HG03039 (cell line): ENCODE data around the gene MSMB.
A peak's percentile ranks its signal among the peaks of the same experiment; 100 is the strongest.
"Not testable (repeated sequence)": the region's sequence is repeated elsewhere in the genome, so short reads cannot be mapped to it uniquely, and the experiment has no call there.

Experiments used
- ATAC-seq: cut with Tn5 transposase; IDR thresholded peaks from one replicate; pipeline ENCODE4 v1.9.1; 2021; ENCODE audit warnings: mild to moderate bottlenecking, moderate library complexity; ENCODE audit not compliant: unreplicated experiment

The MSMB gene, protein sequence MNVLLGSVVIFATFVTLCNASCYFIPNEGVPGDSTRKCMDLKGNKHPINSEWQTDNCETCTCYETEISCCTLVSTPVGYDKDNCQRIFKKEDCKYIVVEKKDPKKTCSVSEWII

DNA sequence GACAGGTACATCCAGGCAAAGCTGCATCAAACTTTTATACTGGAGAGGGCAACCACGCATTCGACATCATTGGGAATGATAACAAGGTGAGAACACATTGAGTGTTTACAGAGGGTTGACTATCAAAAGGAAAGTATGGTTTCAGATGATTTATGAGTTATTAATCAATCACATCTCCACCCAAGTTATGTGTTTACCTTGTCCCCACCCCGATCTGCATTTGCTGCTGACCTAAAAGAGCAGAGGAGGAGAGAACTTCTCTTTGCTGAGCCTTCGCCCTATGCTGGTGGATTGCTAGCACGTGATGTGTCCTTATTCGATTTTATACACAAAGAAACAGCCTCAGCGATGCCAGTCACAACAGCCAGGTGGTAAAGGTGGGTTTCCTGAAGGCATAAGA, at the start of gene MSMB:
Gene MSMB, minus strand, starts transcription at position 9 of the 400 bp plus-strand sequence. CDS start 32 bp downstream, outside the sequence.
- no peak for ATAC-seq

DNA sequence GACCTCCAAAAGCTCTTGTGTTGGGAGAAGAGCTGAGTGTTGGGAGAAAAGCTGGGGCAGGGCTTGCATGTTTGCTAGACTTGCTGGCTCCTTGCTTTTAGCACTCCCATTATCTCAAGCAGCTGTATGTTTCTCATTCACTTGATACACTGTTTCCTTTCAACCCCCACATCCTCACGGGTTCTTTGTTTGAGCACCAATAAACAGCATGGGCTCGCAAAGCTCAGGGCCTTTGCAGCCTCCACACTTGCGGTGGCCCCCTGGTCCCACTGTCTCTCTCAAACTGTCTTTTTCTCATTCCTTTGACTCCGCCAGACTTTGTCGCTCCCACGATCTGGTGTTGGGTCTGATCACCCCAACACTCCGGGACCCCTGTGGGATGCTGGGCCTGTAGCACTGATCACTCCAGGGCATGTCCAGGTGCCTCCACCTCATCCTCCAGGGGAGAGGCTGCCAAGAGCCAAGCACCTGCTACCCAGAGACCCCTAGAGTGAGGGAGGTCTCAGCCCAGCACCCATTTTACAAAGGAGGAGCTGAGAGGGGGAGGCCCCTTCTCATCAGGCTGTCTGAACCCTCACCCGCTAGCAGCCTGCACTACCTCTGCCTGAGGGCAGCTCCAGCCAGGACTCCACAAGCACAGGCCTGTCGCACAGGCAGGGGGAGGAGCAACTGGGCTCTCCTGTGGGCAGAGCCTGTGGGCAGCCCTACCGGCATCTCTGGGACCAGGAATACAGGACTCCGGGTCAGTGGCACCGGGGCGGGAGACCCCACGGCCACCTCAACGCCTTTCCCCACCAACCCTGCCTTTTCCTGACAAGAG, 49.1 kb upstream of the MSMB start:
- no peak for ATAC-seq

DNA sequence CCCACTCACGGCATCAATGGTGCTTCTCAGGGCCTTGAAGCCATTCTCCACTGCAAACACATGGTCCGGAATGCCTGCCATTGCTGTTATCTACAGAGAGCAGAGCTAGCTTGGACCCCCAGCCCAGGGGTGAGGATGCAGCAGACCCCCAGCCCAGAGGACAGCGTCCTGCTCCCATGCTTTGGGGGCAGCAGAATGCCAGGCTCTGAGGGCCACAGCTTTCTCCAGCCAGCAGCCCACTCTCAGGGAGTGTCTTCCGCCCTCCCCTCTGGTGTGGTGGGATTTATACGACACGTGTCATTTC, 48.1 kb upstream of the MSMB start:
- no peak for ATAC-seq

DNA sequence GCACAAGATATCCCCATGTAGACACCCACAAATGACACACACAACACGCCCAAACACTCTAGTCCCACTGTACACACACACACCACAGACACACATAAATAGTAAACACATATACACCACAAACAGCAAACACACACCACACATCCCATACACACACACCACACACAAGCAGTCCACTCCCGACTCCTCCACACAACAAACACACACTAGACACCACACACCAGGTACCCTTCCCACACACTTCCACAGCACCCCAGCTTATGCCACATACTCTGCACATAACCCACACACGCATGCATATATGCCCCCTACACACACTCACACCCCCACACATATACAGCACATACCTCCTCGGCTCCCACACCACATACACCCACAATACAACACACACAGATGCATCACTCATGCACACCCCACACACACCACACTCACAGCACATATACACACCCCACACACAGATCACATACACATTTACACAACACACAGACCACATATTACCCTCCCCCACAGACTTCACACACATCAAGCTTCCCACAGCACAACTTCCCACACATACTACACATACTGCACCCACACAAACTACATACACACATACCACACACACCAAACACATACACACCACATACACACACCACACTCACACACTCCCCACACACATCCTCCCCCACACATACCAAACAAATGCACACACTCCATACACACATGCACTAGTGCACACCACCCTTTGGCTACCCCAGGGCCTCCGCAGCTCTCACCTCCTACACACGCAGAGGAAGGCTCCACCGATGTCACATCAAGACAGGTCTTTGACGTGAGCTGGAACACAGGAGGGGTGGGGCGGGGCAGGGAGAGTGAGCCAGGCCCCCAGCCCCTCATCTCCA, 47.5 kb upstream of the MSMB start:
- ATAC-seq: not testable (repeated sequence)

DNA sequence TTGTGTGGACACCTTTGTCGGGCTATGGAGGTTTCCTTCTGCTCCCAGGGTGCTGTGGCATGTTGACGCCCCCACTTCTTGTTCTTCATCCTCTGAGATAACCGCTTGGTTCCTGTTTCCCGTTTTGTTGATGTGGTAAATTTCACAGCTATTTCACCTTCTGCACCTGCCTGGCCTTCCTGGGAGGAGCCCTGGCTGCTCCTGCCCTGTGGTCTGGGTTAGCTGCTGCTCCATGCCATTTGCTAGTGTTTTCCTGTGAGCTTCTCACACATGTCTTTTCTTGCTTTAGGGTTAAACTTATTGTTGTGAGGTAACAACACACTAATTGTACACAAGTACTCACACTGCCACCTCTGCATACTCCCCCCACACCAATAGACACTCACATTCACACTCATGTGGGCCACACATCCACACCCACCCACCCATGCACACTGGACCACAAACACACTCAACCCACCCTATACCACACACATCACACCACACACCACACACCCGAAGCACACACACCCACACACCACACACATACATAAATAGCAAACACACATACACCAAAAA, 46.5 kb upstream of the MSMB start:
- ATAC-seq: peak; percentile 49

DNA sequence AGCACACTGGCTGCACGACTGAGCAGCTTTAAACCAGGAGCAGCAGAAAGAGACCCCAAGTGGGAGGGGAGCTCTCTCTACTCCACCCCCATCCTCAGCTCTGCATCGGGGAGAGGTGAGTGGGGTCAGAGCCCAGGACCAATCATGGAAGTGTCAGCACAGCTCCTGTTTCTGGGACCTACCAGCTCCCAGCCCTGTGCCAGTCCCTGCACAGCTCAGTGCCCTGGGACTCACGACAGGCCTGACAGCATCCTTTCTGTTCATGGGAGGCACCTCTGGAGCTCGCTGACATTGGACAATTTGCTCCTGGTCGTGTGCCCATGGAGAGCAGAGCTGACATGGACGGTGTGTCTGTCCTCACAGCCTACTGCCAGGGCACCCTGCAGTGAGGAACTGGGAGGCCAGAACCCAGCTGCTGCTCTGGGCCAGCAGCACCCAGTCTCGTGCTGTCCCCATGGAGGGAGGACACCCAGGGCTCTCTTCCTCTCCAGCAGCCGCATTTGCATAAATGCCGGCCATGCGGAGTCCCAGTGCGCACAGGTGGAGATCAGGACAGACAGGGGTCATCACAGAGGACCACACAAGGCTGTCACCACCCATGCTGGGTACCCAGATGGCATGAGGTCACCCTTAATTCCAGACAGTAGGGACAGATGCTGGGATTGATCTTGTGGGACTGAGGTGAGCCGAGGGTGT, 45.9 kb upstream of the MSMB start:
- peak; percentile 19 for ATAC-seq

DNA sequence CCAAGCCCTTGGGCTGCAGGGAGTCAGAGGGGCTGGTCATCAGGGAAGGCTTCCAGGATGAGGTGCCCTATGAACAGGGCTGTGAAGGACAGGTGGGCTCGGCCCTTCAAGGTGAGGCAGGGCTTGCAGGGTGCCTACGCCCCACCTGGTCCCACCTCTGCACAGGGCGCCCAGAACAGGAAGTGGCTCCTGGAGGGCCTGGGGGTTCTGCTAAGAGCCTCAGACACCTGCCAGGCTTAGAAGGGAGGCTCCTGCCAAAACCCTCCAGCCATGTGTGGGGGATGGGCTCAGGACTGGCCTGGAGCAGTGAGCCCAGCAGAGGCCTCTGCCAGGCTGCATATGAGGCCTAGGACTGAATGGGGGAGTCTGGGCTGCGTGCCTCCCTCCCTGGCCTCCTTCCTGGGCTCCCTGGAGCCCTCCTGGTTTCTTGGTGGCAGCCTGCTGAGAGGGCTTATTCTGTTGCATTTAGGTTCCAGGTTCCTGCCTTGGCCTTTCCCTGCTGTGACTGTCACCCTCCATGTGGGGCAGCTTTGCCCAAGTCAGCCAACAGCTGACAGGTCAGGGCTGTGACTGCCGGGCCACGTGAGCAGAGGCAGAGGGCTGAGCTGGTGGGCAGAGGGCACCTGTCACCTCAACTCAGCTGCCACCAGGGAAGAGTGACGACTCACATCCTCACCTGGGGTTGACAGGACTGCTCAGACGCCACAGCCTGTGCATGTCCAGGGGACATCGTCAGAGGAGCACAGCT, 45.2 kb upstream of the MSMB start:
- no peak for ATAC-seq

DNA sequence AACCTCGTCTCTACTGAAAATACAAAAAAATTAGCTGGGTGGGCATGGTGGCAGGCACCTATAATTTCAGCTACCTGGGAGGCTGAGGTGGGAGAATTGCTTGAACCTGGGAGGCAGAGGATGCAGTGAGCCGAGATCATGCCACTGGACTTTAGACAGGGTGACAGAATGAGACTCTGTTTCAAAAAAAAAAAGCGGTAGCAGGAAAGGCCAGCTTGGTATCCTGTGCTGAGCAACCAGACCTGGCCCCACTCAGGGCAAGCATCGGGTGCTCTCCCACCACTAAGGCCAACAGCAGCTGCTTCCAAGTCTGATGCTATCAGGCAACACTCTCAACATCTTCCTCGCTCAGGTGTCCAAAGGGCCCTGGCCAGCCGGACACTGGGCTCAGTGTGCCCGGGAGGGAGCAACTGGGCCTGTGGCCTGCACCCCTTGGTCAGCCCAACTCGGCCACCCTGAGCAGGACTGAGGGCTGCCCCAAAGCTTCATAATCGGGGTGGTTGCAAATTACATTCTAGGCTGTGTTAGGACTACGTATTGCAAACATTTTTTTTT, 44.3 kb upstream of the MSMB start:
- ATAC-seq: no peak

DNA sequence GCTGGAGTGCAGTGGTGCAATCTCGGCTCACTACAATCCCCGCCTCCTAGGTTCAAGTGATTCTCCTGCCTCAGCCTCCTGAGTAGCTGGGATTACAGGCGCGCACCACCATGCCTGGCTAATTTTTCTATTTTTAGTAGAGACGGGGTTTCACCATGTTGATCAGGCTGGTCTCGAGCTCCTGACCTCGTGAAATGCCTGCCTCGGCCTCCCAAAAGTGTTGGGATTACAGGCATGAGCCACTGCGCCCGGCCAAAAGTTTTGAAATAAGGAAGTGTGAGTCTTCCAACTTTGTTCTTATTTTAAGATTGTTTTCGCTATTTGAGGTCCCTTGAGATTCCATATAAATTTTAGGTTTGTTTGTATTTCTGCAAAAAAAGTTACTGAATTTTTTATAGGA, 41.3 kb upstream of the MSMB start:
- not testable (repeated sequence) for ATAC-seq

DNA sequence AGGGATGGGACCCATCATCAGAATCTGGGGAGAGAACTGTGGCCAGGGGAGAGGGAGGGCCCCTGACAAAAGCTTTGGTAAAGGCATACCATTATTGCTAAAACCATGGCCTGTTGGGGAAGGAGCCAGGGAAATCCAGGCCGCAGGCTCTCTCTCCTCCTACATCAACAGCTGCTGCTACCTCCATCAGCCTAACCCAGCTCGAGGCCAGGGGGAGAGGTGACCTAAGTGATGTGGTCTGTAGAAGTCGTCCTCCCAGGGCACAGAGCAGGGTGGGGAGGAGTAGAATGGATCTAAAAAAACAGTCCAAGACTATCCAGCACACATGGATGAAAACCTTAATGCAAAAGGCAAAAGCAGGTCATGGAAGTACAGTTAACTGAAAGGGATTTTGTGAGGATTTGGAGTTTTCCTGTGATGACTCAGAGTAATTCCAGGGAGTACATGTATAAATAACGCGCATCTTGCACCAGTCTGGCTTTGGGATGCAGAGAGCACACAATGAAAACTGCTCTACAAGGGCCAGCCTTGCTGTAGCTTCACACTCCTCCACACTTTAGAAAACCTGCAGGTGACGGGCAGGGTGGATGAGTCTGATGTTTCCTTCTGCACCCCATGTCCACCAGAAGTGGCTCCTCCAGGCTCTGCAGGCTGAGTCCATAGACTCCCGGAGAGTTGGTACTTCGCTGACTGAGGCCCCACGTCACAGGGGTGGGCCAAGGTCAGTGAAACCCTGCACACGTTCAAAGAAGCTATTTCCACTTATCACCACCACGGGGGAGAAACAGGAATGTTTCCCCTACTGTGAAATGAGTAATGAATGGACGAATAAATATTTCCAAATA, 38.5 kb upstream of the MSMB start:
- ATAC-seq: no peak

DNA sequence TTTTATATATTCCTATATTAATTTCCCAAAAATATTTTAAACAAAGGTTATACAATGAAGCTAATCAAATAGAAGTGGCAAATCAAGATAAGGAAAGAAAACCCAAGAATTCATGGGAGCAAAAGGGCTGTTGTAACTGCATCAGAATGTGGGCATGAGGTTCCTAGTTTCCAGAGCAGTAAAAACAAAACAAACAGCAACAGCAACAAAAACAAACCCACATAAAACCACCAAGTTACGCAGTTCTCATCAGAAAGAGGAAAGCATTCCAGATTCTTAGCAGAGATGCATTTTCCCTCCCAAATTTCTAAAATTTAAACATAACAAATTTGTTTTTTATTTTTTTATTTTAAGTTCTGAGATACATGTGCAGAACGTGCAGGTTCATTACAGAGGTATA, 34.8 kb upstream of the MSMB start:
- no peak for ATAC-seq

DNA sequence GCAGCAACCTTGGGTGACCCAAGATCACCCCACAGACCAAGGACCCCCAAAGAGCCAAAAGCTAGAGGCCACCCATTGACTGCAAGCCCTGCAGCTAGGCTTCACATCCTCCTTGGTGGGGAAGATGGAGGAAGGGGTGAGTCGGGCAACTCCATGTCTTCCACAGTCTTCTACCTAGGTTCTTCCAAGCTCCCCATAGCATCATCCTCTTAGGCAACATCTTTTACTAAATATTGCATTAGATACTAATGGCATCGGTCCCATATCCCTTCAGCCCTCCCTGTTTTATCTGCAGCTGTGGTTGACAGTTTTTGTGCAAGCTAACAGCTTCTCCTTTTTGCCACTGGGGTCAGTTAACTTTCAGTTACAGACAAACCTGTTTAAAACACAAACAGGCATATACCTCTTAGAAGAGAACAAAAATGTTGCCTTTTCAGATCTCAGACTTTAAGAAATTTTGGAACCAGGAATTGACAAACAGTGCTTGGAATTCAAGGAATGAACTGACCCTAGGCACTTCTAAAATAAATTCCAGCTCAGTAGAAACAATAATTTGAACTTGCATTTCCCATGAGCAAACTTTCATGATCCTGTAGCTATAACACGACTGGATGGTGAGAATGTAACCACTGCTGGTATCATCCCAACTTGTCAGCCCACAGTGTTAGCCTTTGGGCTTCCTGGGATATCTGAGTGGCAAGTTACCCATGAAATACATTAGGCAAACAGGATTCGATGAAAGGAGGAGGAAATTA, 33.9 kb upstream of the MSMB start:
- no peak for ATAC-seq

DNA sequence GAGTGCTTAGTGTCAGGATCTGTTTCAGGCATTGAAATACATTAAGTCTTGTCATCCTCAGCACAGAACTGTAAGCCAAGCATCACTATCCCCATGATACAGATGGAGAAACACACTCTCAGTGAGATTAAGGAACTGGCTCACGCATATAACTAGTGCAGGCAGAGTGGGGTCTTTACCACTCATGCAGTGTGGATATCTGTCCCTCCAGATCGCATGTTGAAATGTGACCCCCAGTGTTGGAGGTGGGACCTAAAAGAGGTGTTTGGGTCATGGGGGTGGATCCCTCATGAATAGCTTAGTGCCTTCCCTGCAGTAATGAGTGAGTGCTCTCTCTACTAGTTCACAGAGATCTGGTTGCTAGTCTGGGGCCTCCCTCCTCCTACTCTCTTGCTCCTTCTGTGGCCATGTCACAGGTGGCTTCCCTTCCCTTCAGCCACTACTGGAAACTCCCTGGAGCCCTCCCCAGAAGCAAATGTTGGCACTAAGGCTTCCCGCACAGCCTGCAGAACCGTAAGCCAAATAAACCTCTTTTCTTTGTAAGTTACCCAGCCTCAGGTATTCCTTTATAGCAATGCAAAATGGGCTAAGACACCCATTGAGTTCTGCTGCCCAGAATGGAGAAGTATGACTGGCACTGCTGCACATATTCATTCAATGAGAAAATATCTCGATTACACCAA, 31.8 kb upstream of the MSMB start:
- no peak for ATAC-seq

DNA sequence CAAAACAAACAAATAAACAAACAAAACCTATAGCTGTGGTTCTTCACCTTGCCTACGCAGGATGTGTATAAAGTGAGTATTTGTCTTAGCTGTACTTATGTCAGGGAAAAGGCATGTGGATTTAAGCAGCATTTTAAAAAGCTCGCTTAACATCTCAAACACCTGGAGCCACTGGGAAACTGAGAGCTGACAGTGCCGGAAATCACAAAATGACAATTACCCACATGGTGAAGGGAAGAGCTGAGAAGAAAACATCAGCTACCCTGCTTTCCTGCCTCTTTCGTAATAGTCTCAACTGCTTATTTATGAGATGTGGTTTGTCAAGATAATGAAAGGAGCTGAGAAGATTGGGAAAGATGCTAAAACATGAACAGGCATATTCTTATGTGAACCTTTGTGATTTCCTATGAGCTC, 31.1 kb upstream of the MSMB start:
- no peak for ATAC-seq

DNA sequence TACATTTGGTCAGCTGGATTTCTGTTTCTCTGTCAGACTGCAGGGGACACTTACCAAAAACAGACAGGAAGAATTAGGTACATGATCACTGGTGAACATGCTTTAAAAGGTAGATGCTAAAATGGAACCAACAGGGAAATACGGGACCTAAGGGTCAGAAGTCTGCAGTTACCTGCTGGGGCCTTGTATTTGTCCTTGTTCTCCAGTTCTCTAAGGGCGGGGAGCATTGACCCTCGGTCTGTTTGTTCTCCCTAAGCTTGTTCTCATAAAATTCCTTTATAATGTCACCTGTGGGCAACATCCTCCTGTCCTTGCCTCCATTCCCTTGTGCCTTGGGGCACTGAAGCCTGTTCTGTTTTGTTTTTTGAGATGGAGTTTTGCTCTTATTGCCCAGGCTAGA, 29.8 kb upstream of the MSMB start:
- ATAC-seq: no peak

DNA sequence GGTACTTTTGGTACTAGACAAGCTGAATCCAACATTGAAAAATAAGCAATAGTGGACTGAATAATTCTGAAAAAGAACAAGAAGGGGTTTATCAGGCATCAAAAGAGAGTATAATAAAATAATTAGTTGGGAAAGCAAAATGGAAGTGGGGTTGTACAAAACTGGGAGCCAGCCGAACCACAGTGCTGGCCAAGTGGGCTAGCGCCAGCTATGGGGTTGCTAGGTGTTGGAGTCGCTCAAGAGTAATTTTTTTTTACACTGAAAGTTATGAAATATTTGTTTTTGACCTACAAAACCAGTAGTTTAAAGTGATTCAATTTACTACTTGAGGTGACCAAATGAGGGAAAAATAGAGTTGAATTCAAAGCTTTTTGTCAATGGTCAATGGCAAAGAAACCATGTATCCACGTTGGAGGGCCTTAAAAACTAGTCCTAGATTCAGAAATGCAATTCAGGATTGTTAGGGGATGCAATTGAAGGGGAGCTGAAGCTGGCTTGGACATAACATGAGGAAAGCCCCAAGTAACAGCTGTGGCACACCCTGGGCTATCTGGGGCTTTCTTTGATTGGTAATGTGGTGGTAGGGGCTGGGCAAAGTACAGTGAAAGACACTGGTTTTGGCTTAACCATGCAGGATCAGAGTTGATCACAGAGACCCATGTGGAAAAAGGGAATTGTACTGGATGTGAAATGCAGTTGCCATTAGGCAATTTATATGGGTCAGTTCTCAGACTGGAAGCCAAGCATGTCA, 28.3 kb upstream of the MSMB start:
- no peak for ATAC-seq

DNA sequence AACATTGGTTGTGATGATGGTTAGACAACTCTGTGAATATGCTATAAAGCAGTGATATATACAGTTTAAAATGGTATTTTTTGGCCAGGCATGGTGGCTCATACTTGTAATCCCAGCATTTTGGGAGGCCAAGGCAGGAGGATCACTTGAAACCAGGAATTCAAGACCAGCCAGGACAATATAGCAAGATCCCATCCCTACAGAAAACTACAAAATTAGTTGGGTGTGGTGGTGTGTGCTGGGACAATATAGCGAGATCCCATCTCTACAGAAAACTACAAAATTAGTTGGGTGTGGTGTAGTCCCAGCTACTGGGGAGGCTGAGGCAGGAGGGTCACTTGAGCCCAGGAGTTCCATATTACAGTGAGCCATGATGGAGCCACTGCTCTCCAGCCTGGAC, 27.5 kb upstream of the MSMB start:
- ATAC-seq: no peak
